Measurements from ENCODE around the gene AMH.

DNA sequence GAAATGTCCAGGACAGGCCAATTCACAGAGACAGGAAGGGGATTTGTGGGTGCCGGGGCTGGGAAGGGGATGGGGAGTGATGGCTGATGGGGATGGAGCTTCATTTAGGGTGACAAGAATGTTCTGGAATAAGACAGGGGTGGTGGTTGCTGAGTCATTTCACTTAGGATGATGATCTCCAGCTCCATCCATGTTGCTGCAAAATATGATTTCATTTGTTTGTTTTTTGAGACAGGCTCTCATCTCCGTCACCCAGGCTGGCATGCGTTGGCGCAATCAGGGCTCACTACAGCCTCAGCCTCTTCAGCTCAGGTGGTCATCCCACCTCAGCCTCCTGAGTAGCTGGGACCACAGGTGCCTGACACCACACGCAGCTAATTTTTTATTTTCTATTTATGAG is 10.2 kb downstream of the AMH start:
- no peak for TF ChIP-seq TAF1 (IDR thresholded peaks at IDR 0.05; ENCODE audit: borderline replicate concordance, insufficient read depth, low read length)
- TF ChIP-seq, protein P1, sequence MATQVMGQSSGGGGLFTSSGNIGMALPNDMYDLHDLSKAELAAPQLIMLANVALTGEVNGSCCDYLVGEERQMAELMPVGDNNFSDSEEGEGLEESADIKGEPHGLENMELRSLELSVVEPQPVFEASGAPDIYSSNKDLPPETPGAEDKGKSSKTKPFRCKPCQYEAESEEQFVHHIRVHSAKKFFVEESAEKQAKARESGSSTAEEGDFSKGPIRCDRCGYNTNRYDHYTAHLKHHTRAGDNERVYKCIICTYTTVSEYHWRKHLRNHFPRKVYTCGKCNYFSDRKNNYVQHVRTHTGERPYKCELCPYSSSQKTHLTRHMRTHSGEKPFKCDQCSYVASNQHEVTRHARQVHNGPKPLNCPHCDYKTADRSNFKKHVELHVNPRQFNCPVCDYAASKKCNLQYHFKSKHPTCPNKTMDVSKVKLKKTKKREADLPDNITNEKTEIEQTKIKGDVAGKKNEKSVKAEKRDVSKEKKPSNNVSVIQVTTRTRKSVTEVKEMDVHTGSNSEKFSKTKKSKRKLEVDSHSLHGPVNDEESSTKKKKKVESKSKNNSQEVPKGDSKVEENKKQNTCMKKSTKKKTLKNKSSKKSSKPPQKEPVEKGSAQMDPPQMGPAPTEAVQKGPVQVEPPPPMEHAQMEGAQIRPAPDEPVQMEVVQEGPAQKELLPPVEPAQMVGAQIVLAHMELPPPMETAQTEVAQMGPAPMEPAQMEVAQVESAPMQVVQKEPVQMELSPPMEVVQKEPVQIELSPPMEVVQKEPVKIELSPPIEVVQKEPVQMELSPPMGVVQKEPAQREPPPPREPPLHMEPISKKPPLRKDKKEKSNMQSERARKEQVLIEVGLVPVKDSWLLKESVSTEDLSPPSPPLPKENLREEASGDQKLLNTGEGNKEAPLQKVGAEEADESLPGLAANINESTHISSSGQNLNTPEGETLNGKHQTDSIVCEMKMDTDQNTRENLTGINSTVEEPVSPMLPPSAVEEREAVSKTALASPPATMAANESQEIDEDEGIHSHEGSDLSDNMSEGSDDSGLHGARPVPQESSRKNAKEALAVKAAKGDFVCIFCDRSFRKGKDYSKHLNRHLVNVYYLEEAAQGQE (IDR thresholded peaks at IDR 0.05; ENCODE audit: insufficient read depth in 1 of 2, low read depth in 2 of 2, low read length in 2 of 2) = no peak
- TF ChIP-seq POLR2AphosphoS5 (IDR thresholded peaks at IDR 0.05; ENCODE audit: low read depth, low read length) = no peak
- TF ChIP-seq SIN3A (IDR thresholded peaks at IDR 0.05; ENCODE audit: borderline replicate concordance, insufficient read depth, low read length) = no peak
